IMR-90 (cell line): ENCODE measurements around the gene MOB3A. TPM values are rescaled to one million over a fixed set of nuclear protein-coding genes. Genes with fewer than 3 reads are reported as not detected.

ENCODE experiments used
- ATAC-seq: fragments of 200-7000 bp; cut with Tn5 transposase; 2 replicates; pipeline ENCODE4 v1.9.1; 2020; ENCODE audit warnings: low read depth, mild to moderate bottlenecking, moderate library complexity
- BruUV-seq: library from RNA; stranded (reverse); fragments of 400-500 nt; replicated peaks from 2 replicates; lab custom pipeline; 2021; lab: Mats Ljungman, UMichigan
- CTCF ChIA-PET: fragments of 300-600 bp; formaldehyde crosslinking; extraction: SDS; loops from one replicate; lab custom pipeline; 2021; ENCODE audit warnings: antibody characterized with exemption; lab: Yijun Ruan, JAX
- POLR2A ChIA-PET: fragments of 300-600 bp; sonication (Branson Sonifier 250); formaldehyde crosslinking; loops from one replicate; lab custom pipeline; 2022; ENCODE audit warnings: antibody characterized with exemption; ENCODE audit not compliant: unreplicated experiment; lab: Charles Lee
- DNase-seq: peaks from one replicate; pipeline ENCODE4 v3.0.0; 2013
- H2AFZ ChIP-seq: replicated peaks from 2 replicates; pipeline ENCODE3; 2013; ENCODE audit warnings: low read length, mild to moderate bottlenecking; ENCODE audit not compliant: poor library complexity
- H2AK5ac ChIP-seq: 2 replicates; pipeline ENCODE4 v1.6.1; 2013; ENCODE audit warnings: low read depth, low read length, inconsistent platforms
- H2AK9ac ChIP-seq: replicated peaks from 2 replicates; pipeline ENCODE3; 2013; ENCODE audit warnings: mild to moderate bottlenecking, low read depth, low read length, moderate library complexity; ENCODE audit not compliant: poor library complexity
- H2BK120ac ChIP-seq: 2 replicates; pipeline ENCODE4 v1.6.1; 2013; ENCODE audit warnings: low read depth, low read length, inconsistent platforms
- H2BK15ac ChIP-seq: 3 replicates; pipeline ENCODE4 v1.6.1; 2013; ENCODE audit warnings: low read depth, low read length, inconsistent platforms
- H2BK20ac ChIP-seq: 2 replicates; pipeline ENCODE4 v1.6.1; 2013; ENCODE audit warnings: low read depth, mild to moderate bottlenecking, inconsistent platforms, low read length, moderate library complexity
- H2BK5ac ChIP-seq: 2 replicates; pipeline ENCODE4 v1.6.1; 2013; ENCODE audit warnings: mild to moderate bottlenecking, low read depth, low read length, inconsistent platforms; ENCODE audit not compliant: poor library complexity, severe bottlenecking
- H3K14ac ChIP-seq: replicated peaks from 2 replicates; pipeline ENCODE4 v1.6.1; 2013; ENCODE audit warnings: low read depth, low read length, inconsistent platforms
- H3K18ac ChIP-seq: 2 replicates; pipeline ENCODE4 v1.6.1; 2013; ENCODE audit warnings: low read depth, low read length, control low read depth
- H3K23ac ChIP-seq: 2 replicates; pipeline ENCODE4 v1.6.1; 2013; ENCODE audit warnings: low read depth, low read length, inconsistent platforms
- H3K27ac ChIP-seq: 2 replicates; pipeline ENCODE4 v1.5.1; 2013; ENCODE audit warnings: mild to moderate bottlenecking, control low read depth, low read length; ENCODE audit not compliant: insufficient read depth
- H3K27me3 ChIP-seq: 2 replicates; pipeline ENCODE4 v1.6.1; 2013; ENCODE audit warnings: low read length; ENCODE audit not compliant: control insufficient read depth, insufficient read depth
- H3K36me3 ChIP-seq: 2 replicates; pipeline ENCODE4 v1.6.1; 2013; ENCODE audit warnings: low read length, mixed read lengths; ENCODE audit not compliant: control insufficient read depth, insufficient read depth
- H3K4ac ChIP-seq: 2 replicates; pipeline ENCODE4 v1.6.1; 2013; ENCODE audit warnings: low read depth, low read length, inconsistent platforms
- H3K4me1 ChIP-seq: 2 replicates; pipeline ENCODE4 v1.6.1; 2013; ENCODE audit warnings: low read length, mixed read lengths; ENCODE audit not compliant: control insufficient read depth, insufficient read depth
- H3K4me2 ChIP-seq: 2 replicates; pipeline ENCODE4 v1.6.1; 2013; ENCODE audit warnings: low read depth, mild to moderate bottlenecking, control low read depth, low read length, moderate library complexity
- H3K4me3 ChIP-seq: 2 replicates; pipeline ENCODE4 v1.5.1; 2013; ENCODE audit warnings: low read depth, mild to moderate bottlenecking, control low read depth, low read length, moderate library complexity; ENCODE audit not compliant: insufficient read depth
- H3K56ac ChIP-seq: 2 replicates; pipeline ENCODE4 v1.6.1; 2013; ENCODE audit warnings: low read length, inconsistent platforms; ENCODE audit not compliant: insufficient read depth; ENCODE audit errors: extremely low read depth
- H3K79me1 ChIP-seq, 2 experiments: 2 replicates each; pipeline ENCODE4 v1.6.1; 2013; ENCODE audit warnings: low read length in 2 of 2, inconsistent platforms in 1 of 2, low read depth in 1 of 2
- H3K9ac ChIP-seq: 2 replicates; pipeline ENCODE4 v1.6.1; 2013; ENCODE audit warnings: low read depth, low read length, control low read depth
- H3K9me1 ChIP-seq: 2 replicates; pipeline ENCODE4 v1.6.1; 2013; ENCODE audit warnings: low read length, inconsistent platforms; ENCODE audit not compliant: insufficient read depth
- H3K9me3 ChIP-seq: 2 replicates; pipeline ENCODE4 v1.6.1; 2013; ENCODE audit warnings: low read length; ENCODE audit not compliant: control insufficient read depth, insufficient read depth
- H4K20me1 ChIP-seq: 2 replicates; pipeline ENCODE4 v1.6.1; 2013; ENCODE audit warnings: low read length, inconsistent platforms; ENCODE audit not compliant: insufficient read depth
- H4K5ac ChIP-seq: 2 replicates; pipeline ENCODE4 v1.6.1; 2013; ENCODE audit warnings: mild to moderate bottlenecking, low read depth, low read length, control low read depth
- H4K8ac ChIP-seq, 2 experiments: 2 replicates each; pipeline ENCODE4 v1.6.1; 2013; ENCODE audit warnings: low read depth in 2 of 2, low read length in 2 of 2, control low read depth in 1 of 2, inconsistent platforms in 1 of 2
- H4K91ac ChIP-seq: 2 replicates; pipeline ENCODE4 v1.6.1; 2013; ENCODE audit warnings: low read depth, low read length, inconsistent platforms; ENCODE audit not compliant: insufficient read depth
- BHLHE40 ChIP-seq: fragments of 150-350 bp; IDR thresholded peaks from 2 replicates; pipeline ENCODE4 v1.6.1; 2016; ENCODE audit warnings: mild to moderate bottlenecking, low read depth, low read length
- CEBPB ChIP-seq: IDR thresholded peaks from 2 replicates; pipeline ENCODE4 v1.6.1; 2012; ENCODE audit warnings: low read depth, low read length, improper control_type of control experiment
- CHD1 ChIP-seq: IDR thresholded peaks from 2 replicates; pipeline ENCODE4 v1.6.1; 2012; ENCODE audit warnings: low read depth, low read length, improper control_type of control experiment
- FOS ChIP-seq: fragments of 150-350 bp; IDR thresholded peaks from 2 replicates; pipeline ENCODE4 v1.6.1; 2016; ENCODE audit warnings: low read depth, low read length
- MAFK ChIP-seq: IDR thresholded peaks from 2 replicates; pipeline ENCODE4 v1.6.1; 2012; ENCODE audit warnings: low read depth, low read length, improper control_type of control experiment
- MAZ ChIP-seq: IDR thresholded peaks from 2 replicates; pipeline ENCODE4 v1.6.1; 2012; ENCODE audit warnings: low read depth, mild to moderate bottlenecking, low read length, improper control_type of control experiment, moderate library complexity, borderline replicate concordance
- MXI1 ChIP-seq: IDR thresholded peaks from 2 replicates; pipeline ENCODE4 v1.6.1; 2012; ENCODE audit warnings: low read depth, mild to moderate bottlenecking, low read length, moderate library complexity, borderline replicate concordance
- NFE2L2 ChIP-seq: fragments of 150-350 bp; IDR thresholded peaks from 2 replicates; pipeline ENCODE4 v1.6.1; 2016; ENCODE audit warnings: low read depth, mild to moderate bottlenecking, low read length
- POLR2A ChIP-seq: IDR thresholded peaks from 2 replicates; pipeline ENCODE4 v1.6.1; 2012; ENCODE audit warnings: mild to moderate bottlenecking, low read depth, low read length
- RAD21 ChIP-seq: IDR thresholded peaks from 2 replicates; pipeline ENCODE4 v1.6.1; 2012; ENCODE audit warnings: low read length, improper control_type of control experiment
- RCOR1 ChIP-seq: IDR thresholded peaks from 2 replicates; pipeline ENCODE4 v1.6.1; 2012; ENCODE audit warnings: mild to moderate bottlenecking, low read length, improper control_type of control experiment; ENCODE audit not compliant: insufficient replicate concordance
- RFX5 ChIP-seq: IDR thresholded peaks from 2 replicates; pipeline ENCODE4 v1.8.0; 2012; ENCODE audit warnings: low read depth, mild to moderate bottlenecking, low read length, moderate library complexity
- SMC3 ChIP-seq: fragments of 150-350 bp; IDR thresholded peaks from 2 replicates; pipeline ENCODE4 v1.6.1; 2016; ENCODE audit warnings: low read depth, mild to moderate bottlenecking, antibody characterized with exemption, low read length, moderate library complexity
- WGBS, 2 experiments: methylation state at CpG; one replicate each; pipeline versions ENCODE4 v1.1.5 to v1.1.7; 2013; ENCODE audit warnings: missing lambda C conversion rate in 2 of 2; ENCODE audit not compliant: insufficient read length in 1 of 2; ENCODE audit errors: extremely low coverage in 2 of 2; 5-methylcytosine and 5-hydroxymethylcytosine counted together
- dilution Hi-C: fragments of 300-500 bp; cut with HindIII; formaldehyde crosslinking; loops from one replicate; pipeline ENCODE4 v1.14.3; 2018; ENCODE audit warnings: low sequenced_read_pairs; ENCODE audit not compliant: unreplicated experiment
- in situ Hi-C: fragments of 300-500 bp; cut with MboI; formaldehyde crosslinking; loops from 3 replicates; pipeline ENCODE4 v1.14.3; 2019; ENCODE audit warnings: low sequenced_read_pairs, inconsistent platforms, mixed read lengths
- intact Hi-C: fragments of 100-400 bp; cut with micrococcal nuclease; formaldehyde crosslinking; loops from 2 replicates; pipeline ENCODE4 v1.10.0; 2022
- polyA plus RNA-seq, 3 experiments: library from polyadenylated mRNA; depleted of rRNA; stranded (reverse); fragments of >200 nt; gene quantifications; 2 replicates each; pipeline ENCODE4 v1.2.3, GENCODE V29; 2012; ENCODE audit warnings: low replicate concordance in 1 of 3
- total RNA-seq: library from RNA; depleted of rRNA; stranded (reverse); fragments of >200 nt; gene quantifications from 2 replicates; pipeline ENCODE4 v1.2.3, GENCODE V29; 2012
- TF ChIP-seq, protein P1 (sequence below): fragments of 150-350 bp; IDR thresholded peaks from 2 replicates; pipeline ENCODE4 v1.6.1; 2016; ENCODE audit warnings: low read depth, mild to moderate bottlenecking, low read length, moderate library complexity, borderline replicate concordance
- TF ChIP-seq, protein P2 (sequence below): fragments of 150-350 bp; IDR thresholded peaks from 2 replicates; pipeline ENCODE4 v1.6.1; 2017; ENCODE audit warnings: mild to moderate bottlenecking, antibody characterized with exemption, low read length, low read depth
- TF ChIP-seq, protein P3 (sequence below): conservative IDR thresholded peaks from 2 replicates; pipeline ENCODE4 v1.5.1; 2012; ENCODE audit warnings: mild to moderate bottlenecking, low read depth, low read length, improper control_type of control experiment

Gene MOB3A
- total and polyA plus RNA-seq, 2 of the 4 experiments (the other 2 are of a cell fraction): 9.3 to 26.5 TPM

DNA sequence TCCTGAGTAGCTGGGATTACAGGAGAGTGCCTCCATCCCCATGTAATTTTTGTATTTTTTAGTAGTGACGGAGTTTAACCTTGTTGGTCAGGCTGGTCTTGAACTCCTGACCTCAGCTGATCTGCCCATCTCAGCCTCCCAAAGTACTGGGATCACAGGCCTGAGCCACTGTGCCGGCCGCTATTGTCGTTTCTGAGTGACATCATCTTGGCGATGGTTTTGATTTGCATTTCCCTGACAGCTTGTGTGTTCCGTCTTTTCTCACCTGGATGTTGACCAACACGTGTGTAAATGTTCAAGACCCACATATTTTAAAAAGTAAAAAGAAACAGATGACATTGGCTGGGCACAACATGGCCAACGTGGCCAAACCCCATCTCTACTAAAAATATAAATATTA lies 32.3 kb downstream of the MOB3A start:
- Histone ChIP-seq H3K18ac (no peak overlapping the region), H2AK5ac (no peak overlapping the region), H3K36me3 (no peaks in the 10 kb centered on the region), H3K27ac (no peak overlapping the region), H2AK9ac (no peak overlapping the region), H3K4me1 (peaks cover 22% of the 10 kb centered on the region), H2BK20ac (no peak overlapping the region), H3K9me1 (peaks cover 7% of the 10 kb centered on the region), H3K9ac (no peak overlapping the region), H2AFZ (no peak overlapping the region), H4K20me1 (no peaks in the 10 kb centered on the region), H2BK5ac (no peak overlapping the region), H2BK120ac (no peak overlapping the region), H3K23ac (no peak overlapping the region), H3K9me3 (no peaks in the 10 kb centered on the region), H3K4me2 (no peak overlapping the region), H3K4me3 (no peak overlapping the region), H3K14ac (no peak overlapping the region), H4K91ac (no peak overlapping the region), H3K56ac (no peak overlapping the region), H4K8ac (no peak overlapping the region), H3K4ac (no peak overlapping the region), H3K79me1 (peaks cover 5 to 27% of the 10 kb centered on the region in 2 experiments; a peak in 3 of 4 replicates), H2BK15ac (no peak overlapping the region), H4K5ac (no peak overlapping the region), H3K27me3 (no peaks in the 10 kb centered on the region)
- no peak for ATAC-seq
- CTCF ChIA-PET: no interaction called here
- no CpG with 5 or more reads among the region's 8 CpGs for WGBS, 2 experiments
- in situ Hi-C loops: no loop called here
- no peak for DNase-seq
- intact Hi-C loops: no loop called here
- BruUV-seq: no TSS peak
- dilution Hi-C loops: no loop called here
- no peak for TF ChIP-seq SMC3
- no peak for TF ChIP-seq CHD1
- TF ChIP-seq, protein P1, sequence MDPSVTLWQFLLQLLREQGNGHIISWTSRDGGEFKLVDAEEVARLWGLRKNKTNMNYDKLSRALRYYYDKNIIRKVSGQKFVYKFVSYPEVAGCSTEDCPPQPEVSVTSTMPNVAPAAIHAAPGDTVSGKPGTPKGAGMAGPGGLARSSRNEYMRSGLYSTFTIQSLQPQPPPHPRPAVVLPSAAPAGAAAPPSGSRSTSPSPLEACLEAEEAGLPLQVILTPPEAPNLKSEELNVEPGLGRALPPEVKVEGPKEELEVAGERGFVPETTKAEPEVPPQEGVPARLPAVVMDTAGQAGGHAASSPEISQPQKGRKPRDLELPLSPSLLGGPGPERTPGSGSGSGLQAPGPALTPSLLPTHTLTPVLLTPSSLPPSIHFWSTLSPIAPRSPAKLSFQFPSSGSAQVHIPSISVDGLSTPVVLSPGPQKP: no peak
- TF ChIP-seq NFE2L2: no peak
- TF ChIP-seq, protein P2, sequence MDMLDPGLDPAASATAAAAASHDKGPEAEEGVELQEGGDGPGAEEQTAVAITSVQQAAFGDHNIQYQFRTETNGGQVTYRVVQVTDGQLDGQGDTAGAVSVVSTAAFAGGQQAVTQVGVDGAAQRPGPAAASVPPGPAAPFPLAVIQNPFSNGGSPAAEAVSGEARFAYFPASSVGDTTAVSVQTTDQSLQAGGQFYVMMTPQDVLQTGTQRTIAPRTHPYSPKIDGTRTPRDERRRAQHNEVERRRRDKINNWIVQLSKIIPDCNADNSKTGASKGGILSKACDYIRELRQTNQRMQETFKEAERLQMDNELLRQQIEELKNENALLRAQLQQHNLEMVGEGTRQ: no peak
- no peak for TF ChIP-seq BHLHE40
- TF ChIP-seq FOS: no peak
- no peak for TF ChIP-seq RCOR1
- no peak for TF ChIP-seq RAD21
- TF ChIP-seq RFX5: no peak
- TF ChIP-seq CEBPB: no peak
- no peak for TF ChIP-seq MXI1
- no peak for TF ChIP-seq POLR2A
- TF ChIP-seq MAZ: no peak
- TF ChIP-seq, protein P3, sequence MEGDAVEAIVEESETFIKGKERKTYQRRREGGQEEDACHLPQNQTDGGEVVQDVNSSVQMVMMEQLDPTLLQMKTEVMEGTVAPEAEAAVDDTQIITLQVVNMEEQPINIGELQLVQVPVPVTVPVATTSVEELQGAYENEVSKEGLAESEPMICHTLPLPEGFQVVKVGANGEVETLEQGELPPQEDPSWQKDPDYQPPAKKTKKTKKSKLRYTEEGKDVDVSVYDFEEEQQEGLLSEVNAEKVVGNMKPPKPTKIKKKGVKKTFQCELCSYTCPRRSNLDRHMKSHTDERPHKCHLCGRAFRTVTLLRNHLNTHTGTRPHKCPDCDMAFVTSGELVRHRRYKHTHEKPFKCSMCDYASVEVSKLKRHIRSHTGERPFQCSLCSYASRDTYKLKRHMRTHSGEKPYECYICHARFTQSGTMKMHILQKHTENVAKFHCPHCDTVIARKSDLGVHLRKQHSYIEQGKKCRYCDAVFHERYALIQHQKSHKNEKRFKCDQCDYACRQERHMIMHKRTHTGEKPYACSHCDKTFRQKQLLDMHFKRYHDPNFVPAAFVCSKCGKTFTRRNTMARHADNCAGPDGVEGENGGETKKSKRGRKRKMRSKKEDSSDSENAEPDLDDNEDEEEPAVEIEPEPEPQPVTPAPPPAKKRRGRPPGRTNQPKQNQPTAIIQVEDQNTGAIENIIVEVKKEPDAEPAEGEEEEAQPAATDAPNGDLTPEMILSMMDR: no peak
- TF ChIP-seq MAFK: no peak
- POLR2A ChIA-PET: no interaction called here
